Measurements from ENCODE around the gene ANKRD37.

- TF ChIP-seq POLR2A (IDR thresholded peaks at IDR 0.05) (no peak), CTCF (IDR thresholded peaks at IDR 0.05) (no peak), EP300 (IDR thresholded peaks at IDR 0.05) (no peak)
Observed at GRCh38 chr4:185358514-185358913, 38.1 kb upstream of the ANKRD37 start.

All from ovary (tissue), 3 donors.